Activated T-helper 2 cell treated with anti-CD3 and anti-CD28 coated beads, Interferon-gamma antibody, Interleukin-2, Interleukin-4, amounts not matched to agents 10 μg/mL and 5 μg/mL and 100 μg/mL, durations not matched to agents 14 hours and 24 hours and 36 hours (primary cell): ENCODE measurements around the gene HSPA4. TPM values are rescaled to one million over a fixed set of nuclear protein-coding genes. Genes with fewer than 3 reads are reported as not detected.

Source experiments
- total RNA-seq: library from RNA; stranded (reverse); gene quantifications from 2 replicates; pipeline ENCODE4 v1.2.3, GENCODE V29; 2022

Gene HSPA4
- total RNA-seq, 1 donor from 2014 or later: 229 TPM

Other genes with a start within 250 kb of the HSPA4 start
- 0.28 and 0.32 TPM in 2 replicates for gene SOWAHA, start 238.7 kb upstream of the HSPA4 start, total RNA-seq
- gene SHROOM1, start 221.4 kb upstream of the HSPA4 start, total RNA-seq: 7.7 and 9.3 TPM in 2 replicates
- 0.11 TPM in 1 of 2 replicates, not detected in the other for gene GDF9, start 185.5 kb upstream of the HSPA4 start, total RNA-seq
- 400 and 412 TPM in 2 replicates for gene UQCRQ, start 185.4 kb upstream of the HSPA4 start, total RNA-seq
- gene LEAP2, start 178.3 kb upstream of the HSPA4 start, total RNA-seq: 4.3 and 4.4 TPM in 2 replicates
- 33.1 and 35.1 TPM in 2 replicates for gene AFF4, start 88.4 kb upstream of the HSPA4 start, total RNA-seq
- 35.7 and 39.3 TPM in 2 replicates for gene ZCCHC10, start 25.5 kb upstream of the HSPA4 start, total RNA-seq